GM18499 (cell line): ENCODE measurements around the gene HMGCS1.
A peak's percentile ranks its signal among the peaks of the same experiment; 100 is the strongest.
"Not testable (repeated sequence)": the region's sequence is repeated elsewhere in the genome, so short reads cannot be mapped to it uniquely, and the experiment has no call there.

Experiments
- ATAC-seq: cut with Tn5 transposase; IDR thresholded peaks from one replicate; pipeline ENCODE4 v1.9.1; 2021; ENCODE audit warnings: moderate number of reproducible peaks; ENCODE audit not compliant: insufficient read depth, unreplicated experiment

The HMGCS1 gene

DNA sequence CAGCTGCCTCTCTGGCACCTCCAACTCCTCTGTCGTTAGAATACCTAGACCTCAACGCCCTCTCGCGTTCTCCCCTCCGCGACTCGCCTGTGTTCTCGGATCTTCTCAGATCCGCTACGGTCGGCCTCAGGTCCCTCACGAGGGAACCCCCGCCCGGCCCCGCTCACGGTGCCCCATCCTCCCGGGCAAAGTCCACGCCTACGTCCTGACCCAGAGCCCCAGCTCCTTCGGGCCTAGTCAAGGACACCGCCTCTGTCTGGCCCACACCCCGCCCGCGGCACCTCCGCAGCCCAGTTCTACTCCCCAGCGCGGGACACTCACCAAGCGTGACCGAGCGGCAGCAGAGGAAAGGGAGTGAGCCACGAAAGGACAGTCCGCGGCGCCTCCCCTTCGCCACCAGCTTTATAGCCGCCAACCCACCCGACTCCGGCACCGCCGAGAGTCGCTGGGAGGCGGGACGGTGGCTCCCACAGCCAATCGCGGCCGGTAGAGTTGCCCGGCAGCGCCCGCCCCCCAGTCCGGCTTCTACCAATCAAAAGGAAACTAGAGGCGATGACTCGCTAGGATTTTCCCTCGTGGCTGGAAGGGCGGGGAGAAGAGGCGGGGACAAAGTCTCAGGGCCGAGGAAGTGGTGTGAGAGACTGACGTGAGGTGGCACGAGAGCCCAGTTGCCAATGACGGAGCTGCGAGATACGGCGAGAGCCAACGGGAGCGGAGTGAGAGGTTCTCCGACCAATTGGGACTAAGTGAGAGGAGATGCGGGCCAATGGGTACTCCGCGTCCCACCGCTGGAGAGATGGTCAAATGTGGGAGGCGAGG lies at the start of gene HMGCS1:
Gene HMGCS1, minus strand, starts transcription at position 378 of the 819 bp plus-strand sequence. CDS start 14,447 bp downstream, outside the sequence.
- ATAC-seq = peak; percentile 94

- no peak for ATAC-seq
Observed at GRCh38 chr5:43358726-43359125, 45.5 kb upstream of the HMGCS1 start.

DNA sequence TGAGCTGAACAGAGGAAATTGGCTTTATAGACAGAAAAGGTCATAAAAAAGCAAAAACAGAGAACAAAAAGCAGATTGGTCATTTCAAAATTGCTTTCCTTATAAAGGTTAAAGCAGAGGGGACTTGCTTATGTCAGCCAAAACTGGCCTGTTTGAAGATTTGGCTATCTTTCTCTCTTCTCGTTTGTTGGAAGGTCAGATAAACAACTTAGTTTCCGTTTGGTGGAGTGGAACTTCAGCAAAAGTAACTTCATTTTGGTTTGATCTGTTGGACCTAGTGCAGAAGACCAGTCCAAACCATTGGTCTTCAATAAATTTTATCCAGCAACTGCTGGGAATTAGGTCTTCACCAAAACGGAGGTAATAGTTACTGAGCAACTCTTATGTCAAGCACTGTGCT lies 45.1 kb upstream of the HMGCS1 start:
- ATAC-seq = no peak

DNA sequence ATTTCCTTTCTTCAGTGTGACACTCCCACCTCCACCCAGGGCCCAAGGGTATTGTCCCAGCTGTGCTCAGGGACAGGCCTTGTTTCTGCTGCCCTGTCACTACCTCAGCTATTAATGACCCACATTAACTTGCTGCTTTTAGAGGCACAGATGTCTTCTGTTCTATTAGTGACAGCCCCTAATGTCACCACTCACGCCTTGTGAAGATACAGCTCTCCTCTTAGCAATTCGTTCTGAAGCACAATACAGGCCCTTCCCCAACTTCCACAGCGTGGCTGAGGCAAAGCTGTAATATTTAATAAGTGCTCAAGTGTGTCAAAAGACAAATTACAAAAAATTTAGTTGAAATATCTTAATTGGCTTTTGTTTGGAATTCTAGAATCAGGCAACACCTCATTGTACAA lies 44.7 kb upstream of the HMGCS1 start:
- ATAC-seq = no peak

DNA sequence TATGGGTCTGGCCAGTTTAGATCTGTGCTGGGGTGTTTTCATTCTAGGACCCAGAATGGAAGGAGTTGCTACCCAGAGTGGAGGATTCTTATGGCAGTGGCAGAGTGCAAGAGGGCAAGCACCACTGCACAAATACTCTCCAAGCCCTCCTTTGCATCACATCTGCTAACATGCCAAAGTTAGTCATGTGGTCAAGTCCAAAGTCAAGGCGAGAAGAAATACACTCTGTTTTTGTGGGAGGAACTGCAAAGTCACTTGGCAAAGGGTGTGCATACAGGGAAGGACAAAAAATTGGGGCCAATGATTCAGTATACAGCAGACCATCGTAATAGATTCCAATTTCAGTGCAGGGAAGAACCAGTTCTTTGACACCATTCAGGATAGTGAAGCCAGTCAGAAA lies 43.9 kb upstream of the HMGCS1 start:
- ATAC-seq = no peak

DNA sequence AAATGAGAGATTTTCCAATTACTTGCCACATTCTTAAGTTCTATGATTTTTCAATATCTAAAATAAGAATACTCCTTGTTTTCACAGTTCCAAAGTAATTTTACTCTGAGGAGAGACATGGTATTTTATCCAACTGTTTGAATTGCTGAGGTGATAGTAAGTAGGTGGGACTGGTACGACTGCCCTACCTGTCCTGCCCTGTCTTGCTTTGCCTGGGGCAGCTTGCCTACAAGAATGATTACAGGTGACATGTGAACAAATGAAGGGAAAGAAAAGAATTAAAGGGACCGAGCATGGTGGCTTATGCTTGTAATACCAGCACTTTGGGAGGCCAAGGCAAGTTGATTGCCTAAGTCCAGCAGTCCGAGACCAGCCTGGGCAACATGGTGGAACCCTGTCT lies 41.6 kb upstream of the HMGCS1 start:
- no peak for ATAC-seq

DNA sequence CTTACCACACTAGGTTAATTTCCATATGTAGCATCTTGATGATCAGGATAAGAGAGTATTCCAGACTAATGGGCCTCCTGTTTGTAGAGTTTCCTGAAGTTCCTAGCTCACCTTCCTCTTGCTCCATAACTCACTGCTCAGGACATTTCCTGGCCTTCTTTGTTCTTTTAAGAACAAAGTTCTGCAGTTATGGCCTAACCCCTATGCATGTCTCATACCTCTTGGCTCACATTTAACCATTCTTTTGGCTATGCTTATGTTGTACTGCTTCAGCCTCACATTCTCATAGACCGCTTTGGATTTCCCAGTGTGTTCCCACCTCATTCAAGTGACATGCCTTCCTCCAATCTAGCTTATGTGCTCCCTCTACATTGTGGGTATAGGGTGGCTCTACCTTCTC lies 40.5 kb upstream of the HMGCS1 start:
- no peak for ATAC-seq

DNA sequence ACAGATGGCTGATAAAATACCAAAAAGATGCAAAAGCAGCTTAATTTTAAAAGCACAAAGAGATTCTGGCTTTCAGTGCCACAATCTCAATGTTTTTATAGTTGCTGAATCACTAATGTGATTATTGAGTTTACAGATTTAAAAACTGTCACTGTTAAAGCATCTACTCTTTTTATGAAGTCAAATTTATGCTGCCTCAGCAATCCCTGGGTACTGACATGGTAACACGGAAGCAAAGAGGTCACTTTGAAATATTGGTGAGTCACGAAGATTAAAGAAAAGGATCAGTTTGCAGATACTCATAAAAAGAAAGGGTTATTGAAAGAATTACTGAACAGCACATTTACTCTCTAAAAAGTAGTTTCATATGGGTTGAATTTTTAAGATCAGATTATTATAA lies 39.7 kb upstream of the HMGCS1 start:
- ATAC-seq = no peak

DNA sequence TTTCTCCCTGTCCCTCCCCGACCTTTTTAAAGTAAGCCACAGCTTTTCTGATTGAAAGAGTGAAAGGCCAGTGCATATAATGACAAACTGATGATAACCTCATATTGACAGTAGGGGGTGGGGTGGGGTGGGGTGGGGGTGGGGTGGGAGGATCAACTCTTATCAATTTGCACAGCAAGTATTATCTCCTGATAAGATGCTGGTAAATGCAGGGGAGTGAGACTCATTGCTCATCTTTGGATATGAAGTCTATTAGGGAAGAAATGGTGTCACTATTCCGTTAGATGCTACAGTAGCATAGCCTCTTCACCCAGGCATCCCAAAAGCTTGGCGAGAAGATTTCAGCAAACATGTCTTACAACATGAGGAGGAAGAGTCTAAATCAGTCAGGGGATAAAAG lies 38.9 kb upstream of the HMGCS1 start:
- no peak for ATAC-seq

- ATAC-seq = no peak
Observed at GRCh38 chr5:43348861-43349363, 35.7 kb upstream of the HMGCS1 start.

DNA sequence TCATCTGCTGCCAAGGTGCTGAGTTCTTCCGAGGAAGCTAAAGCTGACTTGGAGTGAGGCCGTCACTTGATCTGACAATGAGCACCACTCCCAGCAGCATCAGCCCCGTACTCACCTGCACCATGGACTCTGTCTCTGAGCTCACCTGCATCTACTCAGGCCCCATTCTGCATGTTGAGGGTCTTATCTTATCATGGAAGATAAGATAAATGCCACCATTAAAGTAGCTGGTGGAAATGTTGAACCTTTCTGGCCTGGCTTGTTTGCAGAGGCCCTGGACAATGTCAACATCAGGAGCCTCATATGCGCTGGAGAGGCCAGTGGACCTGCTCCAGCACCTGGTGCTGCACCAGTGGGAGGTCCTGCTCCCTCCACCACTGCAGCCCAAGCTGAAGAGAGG lies 35.0 kb upstream of the HMGCS1 start:
- ATAC-seq = no peak

GRCh38 chr5:43338862-43339261 lies 25.6 kb upstream of the HMGCS1 start:
- no peak for ATAC-seq

- ATAC-seq = no peak
Observed at GRCh38 chr5:43336159-43336558, 22.9 kb upstream of the HMGCS1 start.

DNA sequence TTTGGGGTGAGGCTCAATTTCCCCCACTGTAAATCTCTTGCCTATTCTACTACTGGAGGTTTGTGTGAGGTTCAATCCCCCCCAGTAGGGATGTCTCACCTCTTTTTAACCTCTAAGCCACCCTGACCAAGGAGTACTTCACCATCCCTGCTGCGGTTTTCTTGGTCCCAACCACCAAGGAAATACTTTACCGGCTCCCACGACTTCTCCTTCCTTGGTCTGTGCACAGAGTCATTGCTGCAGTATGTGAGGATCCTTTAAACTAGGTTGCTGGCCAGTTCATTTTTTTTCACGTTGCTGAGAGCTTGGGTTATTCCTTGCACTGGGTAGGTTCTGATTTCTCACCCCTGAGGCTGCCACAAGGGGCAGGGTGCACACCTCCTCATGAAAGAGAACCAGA lies 22.5 kb upstream of the HMGCS1 start:
- ATAC-seq = no peak

DNA sequence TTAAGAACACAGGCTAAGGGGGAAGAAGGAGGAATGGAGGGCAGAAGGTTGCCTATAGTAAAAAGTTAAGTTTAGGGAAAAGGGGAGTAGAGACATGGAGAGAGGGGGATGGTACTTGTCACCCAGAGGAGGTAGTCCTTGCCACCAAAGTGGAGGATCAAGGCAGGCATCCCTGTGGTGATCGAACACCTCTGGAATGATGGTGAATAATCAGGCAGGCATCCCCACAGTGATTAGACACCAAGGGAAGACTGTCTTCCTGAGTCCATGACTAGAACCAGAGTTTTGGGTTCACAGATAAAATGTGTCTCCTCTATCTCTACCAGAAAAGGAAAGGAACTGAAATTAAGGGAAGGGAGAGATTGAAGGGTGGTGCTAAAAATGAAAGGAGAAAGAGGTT lies 19.2 kb upstream of the HMGCS1 start:
- ATAC-seq = no peak

GRCh38 chr5:43325624-43326023 lies 12.4 kb upstream of the HMGCS1 start:
- ATAC-seq = not testable (repeated sequence)

DNA sequence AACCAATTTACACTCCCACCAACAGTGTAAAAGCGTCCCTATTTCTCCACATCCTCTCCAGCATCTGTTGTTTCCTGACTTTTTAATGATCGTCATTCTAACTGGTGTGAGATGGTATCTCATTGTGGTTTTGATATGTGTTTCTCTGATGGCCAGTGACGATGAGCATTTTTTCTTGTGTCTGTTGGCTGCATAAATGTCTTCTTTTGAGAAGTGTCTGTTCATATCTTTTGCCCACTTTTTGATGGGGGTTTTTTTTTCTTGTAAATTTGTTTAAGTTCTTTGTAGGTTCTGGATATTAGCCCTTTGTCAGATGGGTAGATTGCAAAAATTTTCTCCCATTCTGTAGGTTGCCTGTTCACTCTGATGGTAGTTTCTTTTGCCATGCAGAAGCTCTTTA lies 10.3 kb upstream of the HMGCS1 start:
- ATAC-seq = not testable (repeated sequence)

GRCh38 chr5:43320846-43321245 lies 7.6 kb upstream of the HMGCS1 start:
- ATAC-seq = no peak

GRCh38 chr5:43316421-43316820 lies 3.2 kb upstream of the HMGCS1 start:
- ATAC-seq = no peak

- ATAC-seq = no peak
Observed at GRCh38 chr5:43315682-43316081, 2.5 kb upstream of the HMGCS1 start.

DNA sequence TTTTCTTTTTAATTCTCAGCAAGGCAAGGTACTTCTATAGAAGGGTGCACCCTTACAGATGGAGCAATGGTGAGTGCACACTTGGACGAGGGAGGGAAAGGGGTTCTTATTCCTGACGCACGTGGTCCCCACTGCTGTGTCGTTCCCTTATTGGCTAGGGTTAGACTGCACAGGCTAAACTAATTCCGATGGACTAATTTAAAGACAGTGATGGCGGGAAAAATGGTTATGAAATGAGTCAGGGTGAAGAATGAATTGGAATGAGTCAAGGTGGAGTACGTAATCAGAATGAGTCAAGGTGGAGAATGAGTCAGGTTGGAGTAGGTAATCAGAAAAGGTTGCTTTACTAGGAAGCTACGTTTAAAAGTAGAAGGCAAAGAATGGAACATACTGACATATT lies 2.1 kb upstream of the HMGCS1 start:
- ATAC-seq = no peak

- no peak for ATAC-seq
Observed at GRCh38 chr5:43314724-43315123, 1.5 kb upstream of the HMGCS1 start.
